Tibial nerve (tissue), 3 donors: Measurements from ENCODE around the gene CLEC2B.

Source experiments
- CTCF ChIP-seq, 5 experiments: fragments of 200-600 bp in 3 of 5; fragments of 450-650 bp in 2 of 5; sonication (generic) in 3 of 5; IDR thresholded peaks; one replicate each; pipeline ENCODE4 v1.5.1; 2016 to 2019; ENCODE audit warnings: antibody characterized with exemption in 5 of 5, mild to moderate bottlenecking in 3 of 5, moderate library complexity in 2 of 5
- POLR2A ChIP-seq, 2 donors: fragments of 450-650 bp; IDR thresholded peaks; one replicate each; pipeline ENCODE4 v1.6.1; 2017; ENCODE audit warnings: antibody characterized with exemption in 2 of 2, mild to moderate bottlenecking in 2 of 2, moderate library complexity in 2 of 2

GRCh38 chr12:9856151-9856550 lies 13.0 kb downstream of the CLEC2B start:
- TF ChIP-seq POLR2A (IDR thresholded peaks at IDR 0.05) (no peak), CTCF (IDR thresholded peaks at IDR 0.05) (no peak)
